ENCODE results near the gene CR1L. TPM values are rescaled to one million over a fixed set of nuclear protein-coding genes. Genes with fewer than 3 reads are reported as not detected.

Gene CR1L
- total and polyA plus RNA-seq, 9 of the 15 experiments (the other 6 are each of a cell fraction or from before 2014, with no cell fraction given): 10.1 to 74.8 (median 34.3) TPM

GRCh38 chr1:207644852-207645634 is at the start of gene CR1L (continued):
- peak; percentile 28; the same call in 1 of the 2 replicates for TF ChIP-seq FOSL1 (tag; conservative IDR thresholded peaks at IDR 0.05)
- TF ChIP-seq KAT7 (CRISPR knock-in tag; IDR thresholded peaks at IDR 0.05; ENCODE audit: borderline replicate concordance): peak; percentile 98
- TF ChIP-seq TGIF2 (CRISPR knock-in tag; IDR thresholded peaks at IDR 0.05): peak; percentile 95
- TF ChIP-seq RNF219 (CRISPR knock-in tag; IDR thresholded peaks at IDR 0.05): no peak
- TF ChIP-seq MTA1 (IDR thresholded peaks at IDR 0.05; ENCODE audit: borderline replicate concordance): 0 out of 2 replicates have a peak, but pooled peaks have one; percentile 20
- peak; percentile 84; the same call in 1 of the 2 replicates for TF ChIP-seq RREB1 (CRISPR knock-in tag; IDR thresholded peaks at IDR 0.05)
- TF ChIP-seq CBX1 (IDR thresholded peaks at IDR 0.05; ENCODE audit: low read depth): peak; percentile 52
- TF ChIP-seq EZH2 (IDR thresholded peaks at IDR 0.05; ENCODE audit: borderline replicate concordance, low read depth, low read length): no peak
- no peak for TF ChIP-seq ZBTB17 (CRISPR knock-in tag; IDR thresholded peaks at IDR 0.05)
- 0 out of 2 replicates have a peak, but pooled peaks have one; percentile 30 for TF ChIP-seq ZFPM2 (CRISPR knock-in tag; IDR thresholded peaks at IDR 0.05)
- no peak for TF ChIP-seq RBM15 (IDR thresholded peaks at IDR 0.05; ENCODE audit: insufficient read depth, low read length)

Measured in K562 (cell line).